Uterus (tissue), 2 donors: ENCODE results near the gene MMAB.

Experiments used
- CTCF ChIP-seq, 4 experiments: fragments of 200-600 bp in 2 of 4; fragments of 450-650 bp in 2 of 4; sonication (generic) in 2 of 4; IDR thresholded peaks; one replicate each; pipeline ENCODE4 v1.5.1; 2016 to 2019; ENCODE audit warnings: antibody characterized with exemption in 4 of 4, mild to moderate bottlenecking in 2 of 4, moderate library complexity in 1 of 4
- POLR2A ChIP-seq, 2 donors: fragments of 450-650 bp; IDR thresholded peaks; one replicate each; pipeline ENCODE4 v1.6.1; 2016; ENCODE audit warnings: antibody characterized with exemption in 2 of 2, mild to moderate bottlenecking in 1 of 2, moderate library complexity in 1 of 2

- no peak for TF ChIP-seq POLR2A (IDR thresholded peaks at IDR 0.05)
- no peak for TF ChIP-seq CTCF (IDR thresholded peaks at IDR 0.05)
Measured at GRCh38 chr12:109525279-109525585, 48.1 kb downstream of the MMAB start.
